ENCODE measurements around the gene FAF2.

FAF2 gene

DNA sequence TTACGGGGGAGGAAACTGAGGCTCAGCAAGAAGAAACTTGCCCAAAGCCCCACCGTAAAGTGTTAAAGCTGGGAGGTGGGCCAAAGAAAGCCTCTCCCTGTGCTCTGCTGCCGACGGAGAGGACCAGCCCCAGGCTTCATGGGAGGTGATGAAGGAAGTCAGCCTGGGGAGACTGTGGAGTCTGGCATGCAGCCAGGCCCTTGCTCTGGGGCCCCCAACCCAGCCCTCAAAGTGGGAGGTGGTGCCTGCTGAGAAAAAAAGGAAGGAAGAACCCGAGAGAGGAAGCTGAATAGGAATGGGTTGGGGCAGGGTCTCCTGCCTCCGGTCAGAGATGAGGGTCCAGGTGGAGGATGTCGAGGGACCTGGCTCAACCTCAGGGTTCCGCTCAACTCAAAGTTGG lies 85.2 kb downstream of the FAF2 start:
- Histone ChIP-seq H4K20me1 (ENCODE audit: insufficient read depth, low read length) (peaks cover 59% of the 10 kb centered on the region), H3K9me3 (ENCODE audit: insufficient read depth, low read length, severe bottlenecking) (no peaks in the 10 kb centered on the region), H3K36me3 (ENCODE audit: insufficient read depth, low read length) (peaks cover 62% of the 10 kb centered on the region), H3K4me3 (ENCODE audit: low read depth in 1 of 2, low read length in 2 of 2) (peak overlapping the region in 1 of 2 experiments; percentile 62; a peak in 3 of 4 replicates), H3K27ac (ENCODE audit: low read length) (peak overlapping the region; percentile 87), H3K4me1 (ENCODE audit: insufficient read depth, low read length) (peaks cover 47% of the 10 kb centered on the region), H3K27me3 (ENCODE audit: insufficient read depth, low read length, poor library complexity) (no peaks in the 10 kb centered on the region), H3K9ac (ENCODE audit: low read depth, low read length) (peak overlapping the region; percentile 98), H3K79me2 (ENCODE audit: insufficient read depth, low read length) (peaks cover 59% of the 10 kb centered on the region), H3K4me2 (ENCODE audit: insufficient read depth, low read length) (peak overlapping the region; percentile 65), H2AFZ (ENCODE audit: low read depth, low read length) (no peak overlapping the region)
- ATAC-seq (ENCODE audit: insufficient read depth, low read depth): no peak
- TF ChIP-seq EZH2 (IDR thresholded peaks at IDR 0.05; ENCODE audit: borderline replicate concordance, low read depth, low read length, severe bottlenecking): no peak
- peak; percentile 82 for DNase-seq

DNA sequence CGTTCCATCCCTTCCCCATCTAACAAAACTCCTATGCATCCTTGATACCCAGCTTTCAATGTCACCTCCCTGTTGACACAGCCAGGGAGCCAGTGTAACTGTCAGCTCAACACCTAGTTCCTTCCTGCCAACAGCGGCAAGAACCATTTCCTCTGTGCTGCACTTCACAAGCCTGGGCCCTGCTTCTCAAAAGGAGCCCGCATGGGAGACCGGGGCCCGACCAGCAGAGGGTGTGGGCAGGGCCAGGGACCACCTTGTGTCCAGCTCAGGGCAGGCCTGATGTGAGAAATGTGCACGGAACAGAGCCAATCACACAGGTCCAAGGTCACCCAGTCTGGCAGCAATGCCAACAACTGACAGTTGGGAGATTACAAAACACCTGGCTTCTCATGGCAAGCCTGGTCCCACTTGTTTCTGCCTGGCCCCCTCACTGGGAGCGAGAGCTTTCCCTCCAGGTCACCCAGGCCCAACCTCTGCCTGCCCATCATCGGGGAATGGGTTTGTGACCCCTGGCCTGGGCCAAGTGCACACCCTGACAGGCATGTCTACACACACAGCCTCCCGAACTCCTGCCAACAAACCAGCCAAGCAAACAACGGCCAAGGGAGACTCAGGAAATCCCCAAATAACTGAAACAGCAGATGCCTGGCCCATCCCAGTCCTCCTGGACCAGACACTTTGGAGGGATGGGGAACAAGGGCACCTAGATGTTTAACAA lies 85.9 kb downstream of the FAF2 start:
- Histone ChIP-seq H3K27ac (ENCODE audit: low read length) (peak overlapping the region; percentile 87), H3K79me2 (ENCODE audit: insufficient read depth, low read length) (peaks cover 59% of the 10 kb centered on the region), H3K4me2 (ENCODE audit: insufficient read depth, low read length) (peak overlapping the region; percentile 65), H3K9ac (ENCODE audit: low read depth, low read length) (peak overlapping the region; percentile 98), H3K4me3 (ENCODE audit: low read depth in 1 of 2, low read length in 2 of 2) (peak overlapping the region in 1 of 2 experiments; percentile 62; a peak in 3 of 4 replicates), H2AFZ (ENCODE audit: low read depth, low read length) (no peak overlapping the region), H3K36me3 (ENCODE audit: insufficient read depth, low read length) (peaks cover 55% of the 10 kb centered on the region), H3K9me3 (ENCODE audit: insufficient read depth, low read length, severe bottlenecking) (no peaks in the 10 kb centered on the region), H3K27me3 (ENCODE audit: insufficient read depth, low read length, poor library complexity) (no peaks in the 10 kb centered on the region), H3K4me1 (ENCODE audit: insufficient read depth, low read length) (peaks cover 54% of the 10 kb centered on the region), H4K20me1 (ENCODE audit: insufficient read depth, low read length) (peaks cover 55% of the 10 kb centered on the region)
- peak; percentile 42 for ATAC-seq (ENCODE audit: insufficient read depth, low read depth)
- DNase-seq: peak; percentile 78
- TF ChIP-seq, protein P1, sequence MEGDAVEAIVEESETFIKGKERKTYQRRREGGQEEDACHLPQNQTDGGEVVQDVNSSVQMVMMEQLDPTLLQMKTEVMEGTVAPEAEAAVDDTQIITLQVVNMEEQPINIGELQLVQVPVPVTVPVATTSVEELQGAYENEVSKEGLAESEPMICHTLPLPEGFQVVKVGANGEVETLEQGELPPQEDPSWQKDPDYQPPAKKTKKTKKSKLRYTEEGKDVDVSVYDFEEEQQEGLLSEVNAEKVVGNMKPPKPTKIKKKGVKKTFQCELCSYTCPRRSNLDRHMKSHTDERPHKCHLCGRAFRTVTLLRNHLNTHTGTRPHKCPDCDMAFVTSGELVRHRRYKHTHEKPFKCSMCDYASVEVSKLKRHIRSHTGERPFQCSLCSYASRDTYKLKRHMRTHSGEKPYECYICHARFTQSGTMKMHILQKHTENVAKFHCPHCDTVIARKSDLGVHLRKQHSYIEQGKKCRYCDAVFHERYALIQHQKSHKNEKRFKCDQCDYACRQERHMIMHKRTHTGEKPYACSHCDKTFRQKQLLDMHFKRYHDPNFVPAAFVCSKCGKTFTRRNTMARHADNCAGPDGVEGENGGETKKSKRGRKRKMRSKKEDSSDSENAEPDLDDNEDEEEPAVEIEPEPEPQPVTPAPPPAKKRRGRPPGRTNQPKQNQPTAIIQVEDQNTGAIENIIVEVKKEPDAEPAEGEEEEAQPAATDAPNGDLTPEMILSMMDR (IDR thresholded peaks at IDR 0.05; ENCODE audit: borderline replicate concordance, extremely low read depth, low read length, poor library complexity, severe bottlenecking): peak; percentile 29
- TF ChIP-seq EZH2 (IDR thresholded peaks at IDR 0.05; ENCODE audit: borderline replicate concordance, low read depth, low read length, severe bottlenecking): no peak

DNA sequence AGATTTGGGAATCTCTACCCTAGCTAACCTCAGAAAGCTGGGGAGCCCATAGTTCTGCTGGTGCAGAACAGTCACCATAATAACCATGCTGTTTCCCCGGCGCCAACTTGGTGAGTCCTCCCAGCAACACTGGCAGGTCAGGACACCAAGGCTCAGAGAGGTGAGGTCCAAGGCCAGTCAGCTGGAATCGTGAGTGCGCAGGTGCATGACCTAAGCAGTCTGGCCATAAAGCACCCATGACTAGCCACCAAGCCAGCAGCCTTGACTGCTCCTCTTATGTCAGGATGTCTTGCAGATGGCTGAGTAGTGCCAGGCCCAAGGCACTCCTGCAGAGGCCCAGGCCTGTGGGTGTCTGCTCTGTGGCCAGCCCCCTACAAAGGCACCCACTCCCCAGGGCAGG lies 86.5 kb downstream of the FAF2 start:
- H3K9ac ChIP-seq (ENCODE audit: low read depth, low read length): peak overlapping the region; percentile 98

More for the DNA sequence above, 86.5 kb downstream of the FAF2 start:
- ATAC-seq (ENCODE audit: insufficient read depth, low read depth) (no peak), DNase-seq (peak; percentile 29)
- Histone ChIP-seq H3K27me3 (ENCODE audit: insufficient read depth, low read length, poor library complexity) (no peaks in the 10 kb centered on the region), H2AFZ (ENCODE audit: low read depth, low read length) (no peak overlapping the region), H4K20me1 (ENCODE audit: insufficient read depth, low read length) (peaks cover 49% of the 10 kb centered on the region), H3K36me3 (ENCODE audit: insufficient read depth, low read length) (peaks cover 49% of the 10 kb centered on the region), H3K27ac (ENCODE audit: low read length) (peak overlapping the region; percentile 87), H3K4me3 (ENCODE audit: low read depth in 1 of 2, low read length in 2 of 2) (peak overlapping the region; percentile 62 to 95; a peak in 3 of 4 replicates), H3K79me2 (ENCODE audit: insufficient read depth, low read length) (peaks cover 59% of the 10 kb centered on the region), H3K9me3 (ENCODE audit: insufficient read depth, low read length, severe bottlenecking) (no peaks in the 10 kb centered on the region), H3K4me2 (ENCODE audit: insufficient read depth, low read length) (peak overlapping the region; percentile 65), H3K4me1 (ENCODE audit: insufficient read depth, low read length) (peaks cover 49% of the 10 kb centered on the region)
- TF ChIP-seq, protein P1 (IDR thresholded peaks at IDR 0.05; ENCODE audit: borderline replicate concordance, extremely low read depth, low read length, poor library complexity, severe bottlenecking): no peak
- no peak for TF ChIP-seq EZH2 (IDR thresholded peaks at IDR 0.05; ENCODE audit: borderline replicate concordance, low read depth, low read length, severe bottlenecking)
